Peyer's patch (tissue), 4 donors: ENCODE measurements around the gene PYGB.

Source experiments
- POLR2A ChIP-seq, 2 donors: fragments of 450-650 bp; IDR thresholded peaks; one replicate each; pipeline ENCODE4 v1.5.1; 2017; ENCODE audit warnings: antibody characterized with exemption in 2 of 2, mild to moderate bottlenecking in 2 of 2, moderate library complexity in 2 of 2
- TF ChIP-seq, protein P1 (sequence below), 6 experiments: fragments of 450-650 bp in 4 of 6; fragments of 200-600 bp in 2 of 6; sonication (generic) in 1 of 6; IDR thresholded peaks; one replicate each; pipeline ENCODE4 v1.5.1; 2017 to 2019; ENCODE audit warnings: antibody characterized with exemption in 6 of 6, mild to moderate bottlenecking in 3 of 6, moderate library complexity in 1 of 6

GRCh38 chr20:25257130-25257529 is 9.2 kb downstream of the PYGB start:
- TF ChIP-seq, protein P1, sequence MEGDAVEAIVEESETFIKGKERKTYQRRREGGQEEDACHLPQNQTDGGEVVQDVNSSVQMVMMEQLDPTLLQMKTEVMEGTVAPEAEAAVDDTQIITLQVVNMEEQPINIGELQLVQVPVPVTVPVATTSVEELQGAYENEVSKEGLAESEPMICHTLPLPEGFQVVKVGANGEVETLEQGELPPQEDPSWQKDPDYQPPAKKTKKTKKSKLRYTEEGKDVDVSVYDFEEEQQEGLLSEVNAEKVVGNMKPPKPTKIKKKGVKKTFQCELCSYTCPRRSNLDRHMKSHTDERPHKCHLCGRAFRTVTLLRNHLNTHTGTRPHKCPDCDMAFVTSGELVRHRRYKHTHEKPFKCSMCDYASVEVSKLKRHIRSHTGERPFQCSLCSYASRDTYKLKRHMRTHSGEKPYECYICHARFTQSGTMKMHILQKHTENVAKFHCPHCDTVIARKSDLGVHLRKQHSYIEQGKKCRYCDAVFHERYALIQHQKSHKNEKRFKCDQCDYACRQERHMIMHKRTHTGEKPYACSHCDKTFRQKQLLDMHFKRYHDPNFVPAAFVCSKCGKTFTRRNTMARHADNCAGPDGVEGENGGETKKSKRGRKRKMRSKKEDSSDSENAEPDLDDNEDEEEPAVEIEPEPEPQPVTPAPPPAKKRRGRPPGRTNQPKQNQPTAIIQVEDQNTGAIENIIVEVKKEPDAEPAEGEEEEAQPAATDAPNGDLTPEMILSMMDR (IDR thresholded peaks at IDR 0.05): no peak
- TF ChIP-seq POLR2A (IDR thresholded peaks at IDR 0.05): no peak
